Osteocyte (in vitro differentiated cells): Measurements from ENCODE around the gene VMO1. TPM values are rescaled to one million over a fixed set of nuclear protein-coding genes. Genes with fewer than 3 reads are reported as not detected.

ENCODE experiments used
- DNase-seq: peaks from one replicate; pipeline ENCODE4 v3.0.0; 2021; ENCODE audit warnings: mixed read lengths; ENCODE audit not compliant: unreplicated experiment; ENCODE audit errors: extremely low spot score
- H3K27ac Mint-ChIP-seq: one replicate; pipeline ENCODE4 v1.8.0; 2021; ENCODE audit warnings: mild to moderate bottlenecking, mixed read lengths; ENCODE audit not compliant: unreplicated experiment
- H3K27me3 Mint-ChIP-seq: one replicate; pipeline ENCODE4 v1.8.0; 2021; ENCODE audit warnings: mixed read lengths; ENCODE audit not compliant: unreplicated experiment
- H3K36me3 Mint-ChIP-seq: one replicate; pipeline ENCODE4 v1.8.0; 2021; ENCODE audit warnings: mixed read lengths; ENCODE audit not compliant: unreplicated experiment
- H3K4me1 Mint-ChIP-seq: one replicate; pipeline ENCODE4 v1.8.0; 2021; ENCODE audit warnings: mixed read lengths; ENCODE audit not compliant: unreplicated experiment
- H3K4me3 Mint-ChIP-seq: one replicate; pipeline ENCODE4 v1.8.0; 2021; ENCODE audit warnings: mild to moderate bottlenecking, moderate library complexity, mixed read lengths; ENCODE audit not compliant: unreplicated experiment
- H3K9me3 Mint-ChIP-seq: one replicate; pipeline ENCODE4 v1.8.0; 2021; ENCODE audit warnings: mixed read lengths; ENCODE audit not compliant: unreplicated experiment
- CTCF ChIP-seq: fragments of 200-600 bp; sonication (generic); IDR thresholded peaks from 2 replicates; pipeline ENCODE4 v1.5.0; 2021; ENCODE audit warnings: antibody characterized with exemption, mild to moderate bottlenecking, moderate library complexity
- total RNA-seq: library from RNA; stranded (reverse); gene quantifications from 2 replicates; pipeline ENCODE4 v1.2.1, GENCODE V29; 2021

The VMO1 gene
- total RNA-seq, 1 donor from 2014 or later: 2.4 TPM

GRCh38 chr17:4807605-4808377 lies 21.6 kb upstream of the VMO1 start:
- H3K36me3 Mint-ChIP-seq: peaks cover 13% of the 10 kb centered on the region
- peak overlapping the region; percentile 79 for H3K4me3 Mint-ChIP-seq
- no peaks in the 10 kb centered on the region for H3K27me3 Mint-ChIP-seq
- no peak for TF ChIP-seq CTCF
- H3K4me1 Mint-ChIP-seq: peaks cover 21% of the 10 kb centered on the region
- H3K9me3 Mint-ChIP-seq: no peaks in the 10 kb centered on the region
- no peak for DNase-seq
- H3K27ac Mint-ChIP-seq: peak overlapping the region; percentile 44

GRCh38 chr17:4806777-4807604 lies 20.8 kb upstream of the VMO1 start, which contains the start of gene PLD2:
TSS of gene PLD2 (plus strand) at chr17:4807152. CDS start at chr17:4807773, 621 bp downstream.
- H3K27ac Mint-ChIP-seq: peak within 1 kb of the TSS; percentile 44
- peak; percentile 91 for DNase-seq
- peaks cover 21% of the 10 kb centered on the region for H3K4me1 Mint-ChIP-seq
- TF ChIP-seq CTCF: no peak
- H3K27me3 Mint-ChIP-seq: no peaks in the 10 kb centered on the region
- no peaks in the 10 kb centered on the region for H3K9me3 Mint-ChIP-seq
- H3K4me3 Mint-ChIP-seq: peak within 1 kb of the TSS; percentile 79
- peaks cover 10% of the 10 kb centered on the region for H3K36me3 Mint-ChIP-seq

- Mint-ChIP-seq H3K36me3 (peaks cover 8% of the 10 kb centered on the region), H3K27me3 (no peaks in the 10 kb centered on the region), H3K4me3 (peak overlapping the region; percentile 67), H3K9me3 (no peaks in the 10 kb centered on the region), H3K27ac (no peak overlapping the region), H3K4me1 (peaks cover 21% of the 10 kb centered on the region)
- no peak for TF ChIP-seq CTCF
- no peak for DNase-seq
These were observed 20.3 kb upstream of the VMO1 start for GRCh38 chr17:4806456-4806776.

GRCh38 chr17:4802228-4802627 lies 16.1 kb upstream of the VMO1 start, which contains the start of gene C17orf114:
TSS of gene C17orf114 (minus strand) at chr17:4802328.
- H3K27me3 Mint-ChIP-seq: no peaks in the 10 kb centered on the region
- H3K4me1 Mint-ChIP-seq: peaks cover 6% of the 10 kb centered on the region
- H3K4me3 Mint-ChIP-seq: no peak within 1 kb of the TSS

More at GRCh38 chr17:4802228-4802627, 16.1 kb upstream of the VMO1 start, which contains the start of gene C17orf114:
- no peak for DNase-seq
- no peak within 1 kb of the TSS for H3K27ac Mint-ChIP-seq
- H3K9me3 Mint-ChIP-seq: no peaks in the 10 kb centered on the region
- no peak for TF ChIP-seq CTCF
- peaks cover 5% of the 10 kb centered on the region for H3K36me3 Mint-ChIP-seq
